ENCODE data around the gene F12. TPM values are rescaled to one million over a fixed set of nuclear protein-coding genes. Genes with fewer than 3 reads are reported as not detected.

The F12 gene
- total RNA-seq, 4 donors from 2014 or later = 0.51 to 2.0 (median 0.98) TPM; not detected in 1

DNA sequence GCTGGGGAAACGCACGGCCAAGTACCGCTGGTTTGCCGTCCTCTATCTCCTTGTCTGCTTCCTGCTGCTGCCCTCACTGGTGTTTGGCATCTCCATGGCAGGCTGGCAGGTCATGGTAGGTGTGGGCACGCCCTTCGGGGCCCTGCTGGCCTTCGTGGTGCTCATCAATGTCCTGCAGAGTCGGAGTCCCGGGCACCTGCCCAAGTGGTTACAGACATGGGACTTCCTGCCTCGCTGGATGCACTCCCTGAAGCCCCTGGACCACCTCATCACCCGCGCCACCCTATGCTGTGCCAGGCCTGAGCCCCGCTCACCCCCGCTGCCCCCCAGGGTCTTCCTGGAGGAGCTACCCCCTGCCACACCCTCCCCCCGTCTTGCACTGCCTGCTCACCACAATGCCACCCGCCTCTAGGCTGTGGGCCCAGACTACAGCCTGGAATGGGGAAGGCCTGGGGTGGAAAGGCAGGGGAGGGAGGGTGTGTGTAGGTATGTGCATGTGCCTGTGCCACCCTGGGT is 11.4 kb downstream of the F12 start:
- TF ChIP-seq, protein P1, sequence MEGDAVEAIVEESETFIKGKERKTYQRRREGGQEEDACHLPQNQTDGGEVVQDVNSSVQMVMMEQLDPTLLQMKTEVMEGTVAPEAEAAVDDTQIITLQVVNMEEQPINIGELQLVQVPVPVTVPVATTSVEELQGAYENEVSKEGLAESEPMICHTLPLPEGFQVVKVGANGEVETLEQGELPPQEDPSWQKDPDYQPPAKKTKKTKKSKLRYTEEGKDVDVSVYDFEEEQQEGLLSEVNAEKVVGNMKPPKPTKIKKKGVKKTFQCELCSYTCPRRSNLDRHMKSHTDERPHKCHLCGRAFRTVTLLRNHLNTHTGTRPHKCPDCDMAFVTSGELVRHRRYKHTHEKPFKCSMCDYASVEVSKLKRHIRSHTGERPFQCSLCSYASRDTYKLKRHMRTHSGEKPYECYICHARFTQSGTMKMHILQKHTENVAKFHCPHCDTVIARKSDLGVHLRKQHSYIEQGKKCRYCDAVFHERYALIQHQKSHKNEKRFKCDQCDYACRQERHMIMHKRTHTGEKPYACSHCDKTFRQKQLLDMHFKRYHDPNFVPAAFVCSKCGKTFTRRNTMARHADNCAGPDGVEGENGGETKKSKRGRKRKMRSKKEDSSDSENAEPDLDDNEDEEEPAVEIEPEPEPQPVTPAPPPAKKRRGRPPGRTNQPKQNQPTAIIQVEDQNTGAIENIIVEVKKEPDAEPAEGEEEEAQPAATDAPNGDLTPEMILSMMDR (IDR thresholded peaks at IDR 0.05; ENCODE audit: low read depth) = no peak

DNA sequence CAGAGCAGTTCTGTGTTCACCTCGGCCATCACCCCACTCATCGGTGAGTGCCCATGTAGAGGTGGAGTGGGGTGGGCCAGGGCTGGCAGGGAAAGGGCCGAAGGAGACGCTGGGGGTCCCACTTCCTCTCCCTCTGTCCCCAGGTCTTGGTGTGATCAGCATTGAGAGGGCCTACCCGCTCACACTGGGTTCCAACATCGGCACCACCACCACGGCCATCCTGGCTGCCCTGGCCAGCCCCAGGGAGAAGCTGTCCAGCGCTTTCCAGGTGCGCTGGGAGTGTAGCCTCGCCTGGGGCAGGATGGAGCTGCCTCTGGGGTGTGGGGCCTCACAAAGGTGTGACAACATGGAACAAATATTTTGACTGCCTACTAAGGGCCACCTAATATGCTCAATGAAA is 12.6 kb downstream of the F12 start:
- TF ChIP-seq, protein P1 (IDR thresholded peaks at IDR 0.05; ENCODE audit: low read depth) = no peak

DNA sequence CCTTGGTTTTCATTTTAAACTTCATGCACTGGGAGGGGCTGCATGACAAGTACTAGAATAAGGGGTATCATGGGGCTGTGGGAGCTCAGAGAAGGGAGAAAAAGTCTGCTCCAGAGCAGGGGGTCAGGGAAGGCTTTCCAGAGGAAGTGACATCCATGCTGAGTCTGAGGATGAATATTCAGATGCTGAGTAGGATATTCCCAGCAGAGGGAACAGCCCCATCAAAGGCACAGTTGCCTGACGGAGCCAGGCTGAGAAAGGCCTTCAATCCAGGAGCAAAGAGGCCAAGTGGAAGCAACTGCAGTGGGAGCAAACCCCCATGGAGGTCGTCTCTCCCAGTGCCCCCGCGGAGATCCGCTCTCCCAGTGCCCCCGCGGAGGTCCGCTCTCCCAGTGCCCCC is 13.3 kb downstream of the F12 start:
- TF ChIP-seq, protein P1 (IDR thresholded peaks at IDR 0.05; ENCODE audit: low read depth) = no peak

DNA sequence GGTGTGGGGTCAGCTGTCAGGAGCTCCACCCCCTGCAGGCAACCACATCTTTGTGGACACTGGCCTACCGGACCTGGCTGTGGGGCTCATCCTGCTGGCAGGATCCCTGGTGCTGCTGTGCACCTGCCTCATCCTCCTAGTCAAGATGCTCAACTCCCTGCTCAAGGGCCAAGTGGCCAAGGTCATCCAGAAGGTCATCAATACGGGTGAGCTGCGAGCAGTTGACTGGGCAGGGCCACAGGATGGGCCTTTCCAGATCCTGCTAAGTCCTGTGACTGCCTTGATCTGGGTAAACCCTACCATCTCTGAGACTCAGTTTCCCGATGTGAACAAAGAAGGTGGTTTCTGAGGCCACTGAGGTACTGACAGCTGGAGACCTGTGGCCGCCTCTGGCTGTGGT is 15.4 kb downstream of the F12 start:
- TF ChIP-seq, protein P1 (IDR thresholded peaks at IDR 0.05; ENCODE audit: low read depth) = no peak

DNA sequence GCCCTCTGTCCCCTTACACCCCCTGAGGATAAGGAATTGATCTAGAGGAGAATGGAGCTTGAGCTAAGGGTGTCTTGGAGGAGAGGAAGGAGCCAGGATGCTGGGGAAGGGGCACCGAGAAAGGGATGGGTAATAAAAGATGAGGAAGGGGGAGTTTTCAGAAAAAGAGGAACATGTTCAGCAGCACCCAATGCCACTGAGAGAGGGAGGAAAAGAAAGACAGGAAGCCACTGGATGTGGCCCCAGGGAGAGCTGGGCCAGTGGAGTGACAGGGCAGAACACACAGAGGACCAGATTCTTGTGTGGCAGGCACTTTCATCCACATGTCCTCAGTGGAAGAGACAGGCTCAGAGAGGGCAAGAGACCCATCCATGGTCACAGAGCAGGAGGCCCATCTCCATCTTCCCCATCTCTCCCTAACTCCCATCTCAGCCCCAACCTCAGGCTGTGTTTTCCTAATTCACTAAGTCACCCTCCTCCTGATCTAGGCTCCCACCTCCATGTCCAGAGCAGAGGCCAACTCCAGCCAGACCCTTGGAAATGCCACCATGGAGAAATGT is 16.1 kb downstream of the F12 start:
- TF ChIP-seq, protein P1 (IDR thresholded peaks at IDR 0.05; ENCODE audit: low read depth) = no peak

DNA sequence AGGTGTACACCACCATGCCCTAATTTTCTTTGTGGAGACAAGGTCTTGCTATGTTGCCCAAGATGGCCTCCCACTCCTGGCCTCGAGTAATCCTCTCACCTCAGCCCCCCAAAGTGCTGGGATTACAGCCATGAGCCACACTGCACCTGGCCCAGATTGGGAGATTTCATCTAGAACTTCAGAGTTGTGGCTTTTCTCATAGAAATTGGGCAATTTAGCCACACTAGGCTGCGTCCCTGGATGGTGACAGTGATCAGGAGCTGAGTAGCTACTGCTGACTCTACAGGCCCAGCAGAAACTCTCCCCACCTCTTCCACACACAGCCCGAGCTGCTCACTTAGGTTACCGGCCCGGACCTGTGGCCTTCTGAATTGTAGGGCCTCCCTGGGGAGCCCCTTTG is 16.6 kb downstream of the F12 start:
- TF ChIP-seq, protein P1 (IDR thresholded peaks at IDR 0.05; ENCODE audit: low read depth) = no peak

DNA sequence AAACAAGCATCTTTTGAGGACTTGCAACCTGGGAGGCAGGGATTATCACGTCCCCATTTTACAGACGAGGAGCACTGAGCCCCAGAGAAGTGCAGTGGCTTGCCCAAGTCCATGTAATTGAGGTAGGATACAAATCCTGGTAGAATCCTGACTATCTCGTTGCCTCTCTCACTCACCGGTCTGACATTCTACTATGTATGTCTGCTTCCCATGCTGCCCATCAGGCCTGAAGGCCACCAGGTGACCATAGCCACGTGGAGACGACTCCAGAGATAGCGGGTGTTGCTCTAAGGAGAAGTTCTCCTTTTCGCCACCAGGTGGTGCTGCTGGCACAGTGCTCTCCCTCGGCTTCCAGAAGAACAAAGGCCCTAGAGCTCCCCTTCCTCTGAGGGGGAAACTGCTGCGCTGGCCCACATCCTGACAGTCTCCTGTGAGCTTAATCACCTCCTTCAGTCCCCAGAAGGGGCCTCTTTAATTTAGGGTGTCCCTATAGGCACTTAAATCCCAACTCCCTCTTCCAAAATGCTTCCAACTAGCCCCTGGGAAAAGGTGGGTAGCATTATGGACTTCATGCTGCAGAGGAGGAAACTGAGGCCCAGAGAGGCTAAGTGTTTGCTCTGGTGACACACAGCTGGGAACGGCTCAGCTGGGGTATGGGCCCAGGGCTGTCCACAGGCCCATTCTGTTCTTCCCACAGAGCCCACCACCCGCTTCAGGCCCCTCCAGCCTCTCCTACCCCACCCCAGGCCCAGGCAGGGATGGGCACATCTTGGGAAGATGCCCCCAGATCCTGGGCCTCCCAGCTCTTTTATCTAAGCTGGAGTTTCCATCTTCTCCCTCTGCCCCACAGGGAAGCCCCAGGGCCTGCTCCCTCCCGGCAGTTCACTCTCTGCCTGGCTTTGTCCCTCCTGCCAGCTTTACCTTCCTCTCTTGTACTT is 18.7 kb downstream of the F12 start:
- TF ChIP-seq, protein P1 (IDR thresholded peaks at IDR 0.05; ENCODE audit: low read depth) = no peak

Measured in subcutaneous adipose tissue (tissue), 4 donors.